Spleen (tissue), 7 donors: ENCODE results near the gene SETDB2.

Experiments
- CTCF ChIP-seq, 11 experiments: fragments of 200-600 bp in 7 of 11; fragments of 450-650 bp in 4 of 11; sonication (generic) in 4 of 11; IDR thresholded peaks in 8 of 11; conservative IDR thresholded peaks in 3 of 11; 1 replicate in 7 of 11; 2 replicates in 4 of 11; pipeline versions ENCODE4 v1.4.0 to v1.8.0; 2016 to 2021; ENCODE audit warnings: antibody characterized with exemption in 11 of 11, inconsistent platforms in 4 of 11, mild to moderate bottlenecking in 1 of 11
- POLR2A ChIP-seq, 3 donors: fragments of 450-650 bp; IDR thresholded peaks; one replicate each; pipeline ENCODE4 v1.5.1; 2017; ENCODE audit warnings: antibody characterized with exemption in 3 of 3, mild to moderate bottlenecking in 1 of 3
- donor health status: DM: no; HTN: no; CAD: no; lungs with moderate emphysema.
- donor health status: DM: no; HTN: no; CAD: no.
- donor health status: DM: no; HTN: no; CAD: no.

GRCh38 chr13:49530457-49530856 lies 86.4 kb downstream of the SETDB2 start:
- TF ChIP-seq CTCF (IDR thresholded peaks at IDR 0.05 in 8 of 11, conservative IDR thresholded peaks at IDR 0.05 in 3 of 11) = no peak
- no peak for TF ChIP-seq POLR2A (IDR thresholded peaks at IDR 0.05)
